Fibroblast of lung (primary cell): ENCODE data around the gene RTN4IP1.

Experiments used
- CTCF ChIP-seq, 2 donors: IDR thresholded peaks in 1 of 2; conservative IDR thresholded peaks in 1 of 2; 1 replicate in 1 of 2; 2 replicates in 1 of 2; pipeline ENCODE4 v1.5.1; 2011 to 2012; ENCODE audit warnings: low read length in 2 of 2, control low read depth in 1 of 2, inconsistent platforms in 1 of 2, low read depth in 1 of 2, mild to moderate bottlenecking in 1 of 2
- EZH2 ChIP-seq: IDR thresholded peaks from 2 replicates; pipeline ENCODE4 v1.5.1; 2012; ENCODE audit warnings: low read length, control low read depth, mild to moderate bottlenecking; ENCODE audit errors: missing control alignments

DNA sequence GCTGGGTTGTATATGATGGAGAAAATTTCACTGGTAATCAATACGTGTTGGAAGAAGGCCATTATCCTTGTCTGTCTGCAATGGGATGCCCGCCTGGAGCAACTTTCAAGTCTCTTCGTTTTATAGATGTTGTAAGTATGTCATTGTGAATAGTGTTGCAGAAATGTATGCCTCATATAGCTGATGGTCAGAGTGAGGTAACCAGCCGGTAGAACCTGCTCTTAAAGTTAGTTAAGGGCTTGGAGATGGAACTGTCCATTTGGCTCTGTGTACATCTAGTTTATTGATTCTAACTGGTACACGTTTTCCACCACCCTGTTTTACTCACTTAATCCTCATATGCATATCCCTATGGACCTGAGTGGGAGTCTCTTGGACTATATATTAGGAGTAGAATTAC is 73.5 kb downstream of the RTN4IP1 start:
- no peak for TF ChIP-seq CTCF (conservative IDR thresholded peaks at IDR 0.05 in 1 of 2, IDR thresholded peaks at IDR 0.05 in 1 of 2; ENCODE audit: low read depth in 1 of 2, low read length in 2 of 2)
- TF ChIP-seq EZH2, result no peak
